CD1c-positive myeloid dendritic cell (primary cell): ENCODE data around the gene SLC35B2.
A peak's percentile ranks its signal among the peaks of the same experiment; 100 is the strongest.

Experiments used
- DNase-seq: peaks from one replicate; pipeline ENCODE4 v3.0.0-alpha.2; 2016; ENCODE audit errors: extremely low spot score

SLC35B2 gene

DNA sequence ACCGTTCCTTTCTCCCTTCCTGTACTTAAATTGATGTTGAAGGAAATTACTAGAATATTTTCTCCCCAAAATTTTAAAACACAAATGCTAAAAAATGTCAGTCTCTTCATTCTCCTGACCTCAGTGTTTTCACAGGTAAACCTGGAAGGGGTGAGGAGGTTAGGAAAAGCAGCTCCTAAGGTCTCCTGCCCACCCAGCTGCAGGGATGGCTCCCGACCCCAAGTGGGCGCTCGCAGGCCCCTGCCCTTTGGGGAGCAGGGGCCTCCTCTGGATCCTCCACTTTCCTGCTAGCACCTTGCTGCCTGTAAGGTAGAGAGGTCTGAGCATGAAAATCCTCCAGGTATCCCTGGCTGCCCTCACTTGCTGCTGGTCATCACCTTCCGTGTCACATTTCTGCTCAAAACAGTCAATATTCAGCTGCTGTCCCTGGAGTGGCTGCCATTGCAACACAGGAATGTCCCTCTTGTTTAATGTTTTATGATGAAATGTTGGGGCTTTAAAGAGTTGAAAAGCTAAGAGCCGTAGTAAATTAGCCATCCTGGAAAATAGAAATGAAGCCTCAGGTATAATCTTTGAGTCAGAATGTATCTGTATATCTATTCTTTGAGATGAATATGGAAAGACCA lies 21.3 kb downstream of the SLC35B2 start:
- no peak for DNase-seq

- DNase-seq, result no peak
Measured at GRCh38 chr6:44235269-44235668, 22.1 kb downstream of the SLC35B2 start.

DNA sequence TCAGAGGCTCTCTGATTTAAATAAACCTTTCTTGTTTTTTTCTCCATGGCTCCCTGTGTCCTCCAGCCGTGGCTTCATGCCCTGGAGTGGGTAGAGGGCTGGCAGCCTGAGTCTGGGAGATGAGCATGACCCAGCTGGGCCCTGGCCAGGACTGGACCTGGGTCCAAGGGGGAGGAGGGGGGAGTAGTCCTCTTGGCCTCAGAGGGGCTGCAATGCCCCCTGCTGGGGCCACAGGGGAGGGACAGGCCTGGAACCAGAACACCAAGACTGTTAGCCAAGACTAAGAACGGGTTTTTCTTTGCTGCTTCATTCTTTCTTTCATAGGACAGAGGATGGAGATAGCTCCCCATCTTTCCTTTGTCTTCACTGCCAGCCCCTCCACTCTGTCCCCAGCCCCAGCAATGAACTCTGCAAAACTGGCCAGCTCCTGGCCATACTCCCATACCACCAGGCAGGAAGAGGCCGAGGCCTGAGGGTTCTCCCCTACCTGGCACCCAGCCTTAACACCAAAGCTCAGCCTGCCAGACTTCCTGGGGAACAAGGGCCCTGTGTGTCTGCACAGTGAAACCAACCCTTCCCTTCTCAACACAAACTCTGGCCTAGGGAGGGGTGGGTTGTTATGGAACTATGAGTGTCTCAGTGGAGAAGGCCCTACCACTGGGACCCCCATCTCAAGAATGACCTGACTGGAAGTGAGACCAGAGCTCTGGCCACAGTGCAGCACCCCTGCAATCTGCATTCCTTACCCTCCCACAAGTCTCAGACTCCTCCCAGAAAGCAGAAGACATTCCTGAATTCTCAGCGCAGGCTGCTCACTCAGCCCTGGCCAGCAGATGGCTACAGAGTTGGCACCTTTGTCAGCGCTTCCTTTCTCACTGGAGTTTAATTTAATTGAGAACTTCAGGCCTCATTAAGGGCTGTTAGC lies 23.0 kb downstream of the SLC35B2 start:
- DNase-seq, result peak; percentile 55

DNA sequence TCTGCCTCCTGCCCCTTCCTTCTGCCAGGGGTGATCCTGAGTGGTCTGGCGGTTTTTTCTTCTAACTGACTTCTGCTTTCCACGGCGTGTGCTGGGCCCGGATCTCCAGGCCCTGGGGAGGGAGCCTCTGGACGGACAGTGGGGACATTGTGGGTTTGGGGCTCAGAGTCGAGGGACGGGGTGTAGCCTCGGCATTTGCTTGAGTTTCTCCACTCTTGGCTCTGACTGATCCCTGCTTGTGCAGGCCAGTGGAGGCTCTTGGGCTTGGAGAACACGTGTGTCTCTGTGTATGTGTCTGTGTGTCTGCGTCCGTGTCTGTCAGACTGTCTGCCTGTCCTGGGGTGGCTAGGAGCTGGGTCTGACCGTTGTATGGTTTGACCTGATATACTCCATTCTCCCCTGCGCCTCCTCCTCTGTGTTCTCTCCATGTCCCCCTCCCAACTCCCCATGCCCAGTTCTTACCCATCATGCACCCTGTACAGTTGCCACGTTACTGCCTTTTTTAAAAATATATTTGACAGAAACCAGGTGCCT lies 23.7 kb downstream of the SLC35B2 start:
- no peak for DNase-seq

GRCh38 chr6:44232676-44233566 lies 24.4 kb downstream of the SLC35B2 start:
- peak; percentile 21 for DNase-seq

DNA sequence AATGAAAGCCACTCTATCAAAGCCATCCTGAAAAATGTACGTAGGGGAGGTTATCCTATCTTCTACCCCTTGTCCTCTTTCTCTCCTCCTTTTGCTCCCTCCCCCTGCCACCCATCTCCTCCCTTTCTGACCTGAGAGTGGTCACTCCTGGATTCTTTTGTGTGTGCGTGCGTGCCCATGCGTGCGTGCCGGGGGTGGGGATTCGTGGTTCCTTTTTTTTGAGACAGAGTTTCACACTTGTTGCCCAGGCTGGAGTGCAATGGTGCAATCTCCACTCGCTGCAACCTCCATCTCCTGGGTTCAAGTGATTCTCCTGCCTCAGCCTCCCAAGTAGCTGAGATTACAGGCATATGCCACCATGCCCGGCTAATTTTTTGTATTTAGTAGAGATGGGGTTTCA lies 25.9 kb downstream of the SLC35B2 start:
- DNase-seq, result peak; percentile 72

GRCh38 chr6:44230034-44230675 lies 27.2 kb downstream of the SLC35B2 start:
- no peak for DNase-seq

- no peak for DNase-seq
Measured at GRCh38 chr6:44229376-44230033, 27.8 kb downstream of the SLC35B2 start.

DNA sequence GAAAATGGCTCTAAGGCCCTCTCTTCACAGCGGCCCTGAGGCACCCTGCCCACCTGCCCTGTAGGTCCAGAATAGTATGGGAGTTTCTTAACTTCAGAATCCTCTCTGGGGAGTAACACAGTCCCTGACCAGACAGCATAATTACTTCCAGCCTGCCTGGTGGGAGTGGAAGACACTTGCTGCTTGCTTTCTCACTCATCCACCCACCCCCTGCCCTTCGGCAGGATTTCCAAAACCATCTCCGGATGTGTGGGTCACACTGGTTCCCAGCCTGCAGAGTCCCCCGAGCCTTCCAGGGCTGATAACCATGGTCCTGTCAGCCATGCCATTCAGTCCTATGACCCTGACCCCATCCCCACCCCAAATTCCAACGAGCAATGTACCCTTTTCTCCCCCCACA lies 28.5 kb downstream of the SLC35B2 start:
- no peak for DNase-seq

GRCh38 chr6:44228433-44228832 lies 28.9 kb downstream of the SLC35B2 start:
- DNase-seq, result no peak

- no peak for DNase-seq
Measured at GRCh38 chr6:44228031-44228430, 29.3 kb downstream of the SLC35B2 start.

DNA sequence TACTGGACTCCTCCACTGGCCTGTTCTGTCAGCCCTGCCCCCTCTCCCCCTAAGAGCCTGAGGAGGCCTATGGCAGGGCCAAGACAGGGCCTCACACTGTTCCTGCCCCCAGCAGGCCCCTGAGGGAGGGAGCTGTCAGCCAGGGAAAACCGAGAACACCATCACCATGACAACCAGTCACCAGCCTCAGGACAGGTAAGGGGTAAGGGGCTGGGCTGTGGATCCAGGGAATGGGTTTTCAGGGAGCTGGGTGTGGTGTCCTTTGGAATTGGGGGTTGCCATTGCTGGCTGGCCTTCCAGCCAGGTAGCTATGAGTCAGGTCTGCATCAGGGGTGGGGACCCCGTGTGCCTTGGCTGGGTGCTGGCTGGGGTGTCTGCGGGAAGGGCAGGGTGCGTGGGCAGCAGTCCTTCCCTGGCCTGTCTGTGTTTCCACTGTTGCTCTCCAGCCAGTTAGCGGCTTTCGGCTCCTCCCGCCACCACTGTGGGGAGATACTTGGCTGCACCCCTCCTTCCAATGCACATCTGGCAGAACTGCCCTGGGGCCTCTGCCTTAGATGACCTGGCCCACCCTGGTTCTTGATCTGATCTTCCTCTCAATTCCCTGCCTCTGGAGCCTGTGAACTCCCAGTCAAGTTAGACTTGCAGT lies 30.1 kb downstream of the SLC35B2 start:
- no peak for DNase-seq

GRCh38 chr6:44226368-44227147 lies 30.8 kb downstream of the SLC35B2 start:
- no peak for DNase-seq

DNA sequence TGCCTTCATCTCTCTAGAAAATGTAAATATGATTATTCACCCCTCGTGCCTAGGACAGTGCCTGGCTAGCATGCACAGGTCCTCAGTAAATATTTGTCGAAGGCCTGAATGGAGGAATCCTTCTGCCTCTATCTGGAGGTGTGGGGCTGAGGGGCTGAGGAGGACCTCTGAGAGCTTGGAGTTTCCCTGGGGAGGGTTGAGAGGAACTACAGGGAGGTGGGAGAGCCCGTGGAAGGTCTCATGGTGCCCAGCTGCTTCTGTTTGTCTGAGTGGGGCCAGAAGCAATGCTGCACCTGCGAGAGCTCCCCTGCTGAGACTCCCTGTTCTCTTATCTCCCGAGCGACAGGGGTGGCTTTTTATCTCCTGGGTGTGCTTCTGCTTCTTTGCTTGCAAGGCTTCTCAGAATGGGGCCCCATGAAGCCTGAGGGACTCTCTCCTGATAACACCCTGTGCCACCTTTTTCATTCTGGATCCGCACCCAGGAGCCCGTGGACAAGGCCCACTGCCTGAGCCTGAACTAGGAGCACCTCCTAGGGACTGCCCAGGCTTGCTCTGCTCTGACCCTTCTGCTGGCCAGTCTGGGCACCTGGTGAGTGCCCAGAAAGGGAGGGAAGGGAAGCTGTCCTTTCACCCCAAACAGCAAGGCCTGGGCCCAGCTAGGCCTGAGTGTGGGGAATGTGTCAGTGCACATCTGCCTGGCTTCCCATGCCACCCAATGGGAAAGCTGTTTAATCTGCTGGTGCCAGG lies 31.6 kb downstream of the SLC35B2 start:
- DNase-seq, result no peak

- no peak for DNase-seq
Measured at GRCh38 chr6:44224965-44225305, 32.4 kb downstream of the SLC35B2 start.

- no peak for DNase-seq
Measured at GRCh38 chr6:44224029-44224964, 33.0 kb downstream of the SLC35B2 start.

DNA sequence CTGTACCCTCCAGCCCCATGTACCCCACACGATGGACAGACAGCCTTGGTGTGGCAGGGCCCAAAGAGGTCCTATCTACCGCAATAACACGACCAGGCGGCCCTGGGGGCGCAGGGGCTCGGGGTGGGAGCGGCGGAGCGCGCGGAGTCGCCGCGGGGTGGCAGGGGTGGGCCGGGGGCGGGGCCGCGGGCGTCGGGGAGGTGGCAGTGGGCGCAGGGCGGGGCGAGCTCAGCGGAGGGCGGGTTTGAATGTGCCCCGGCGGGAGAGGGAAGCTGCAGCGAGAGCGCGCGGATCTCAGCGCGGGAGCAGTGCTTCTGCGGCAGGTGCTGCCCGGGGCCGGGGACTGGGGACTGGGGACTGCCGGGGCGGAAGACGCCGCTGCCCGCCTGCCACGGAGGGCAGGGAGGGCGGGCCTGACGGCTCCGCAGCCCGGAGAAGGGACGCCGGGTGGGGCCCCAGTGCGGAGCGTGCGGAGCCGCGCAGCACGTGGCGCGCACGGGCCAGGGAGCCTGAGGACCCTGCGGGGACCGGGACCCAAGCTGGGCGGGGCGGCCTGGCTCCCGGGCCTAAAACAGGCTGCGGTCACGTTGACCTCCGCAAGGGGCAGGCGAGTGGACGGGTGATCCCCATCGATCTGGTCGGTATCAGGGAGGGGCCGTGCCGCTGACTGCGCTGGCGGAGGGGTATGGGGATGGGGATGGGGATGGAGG lies 33.9 kb downstream of the SLC35B2 start, which contains the start of gene SLC29A1:
Gene SLC29A1, plus strand, starts transcription at position 277 of the 710 bp plus-strand sequence. CDS start 3,719 bp downstream, outside the sequence.
- DNase-seq, result peak; percentile 80
